NB4 (cell line): Measurements from ENCODE around the gene EHMT1.

ENCODE experiments used
- POLR2A ChIP-seq: IDR thresholded peaks from 2 replicates; pipeline ENCODE4 v1.6.1; 2011; ENCODE audit warnings: mild to moderate bottlenecking; ENCODE audit not compliant: insufficient read length; ENCODE audit errors: extremely low read depth
- TF ChIP-seq, protein P1 (sequence below): IDR thresholded peaks from one replicate; pipeline ENCODE4 v1.5.1; 2012; ENCODE audit warnings: low read depth, low read length

DNA sequence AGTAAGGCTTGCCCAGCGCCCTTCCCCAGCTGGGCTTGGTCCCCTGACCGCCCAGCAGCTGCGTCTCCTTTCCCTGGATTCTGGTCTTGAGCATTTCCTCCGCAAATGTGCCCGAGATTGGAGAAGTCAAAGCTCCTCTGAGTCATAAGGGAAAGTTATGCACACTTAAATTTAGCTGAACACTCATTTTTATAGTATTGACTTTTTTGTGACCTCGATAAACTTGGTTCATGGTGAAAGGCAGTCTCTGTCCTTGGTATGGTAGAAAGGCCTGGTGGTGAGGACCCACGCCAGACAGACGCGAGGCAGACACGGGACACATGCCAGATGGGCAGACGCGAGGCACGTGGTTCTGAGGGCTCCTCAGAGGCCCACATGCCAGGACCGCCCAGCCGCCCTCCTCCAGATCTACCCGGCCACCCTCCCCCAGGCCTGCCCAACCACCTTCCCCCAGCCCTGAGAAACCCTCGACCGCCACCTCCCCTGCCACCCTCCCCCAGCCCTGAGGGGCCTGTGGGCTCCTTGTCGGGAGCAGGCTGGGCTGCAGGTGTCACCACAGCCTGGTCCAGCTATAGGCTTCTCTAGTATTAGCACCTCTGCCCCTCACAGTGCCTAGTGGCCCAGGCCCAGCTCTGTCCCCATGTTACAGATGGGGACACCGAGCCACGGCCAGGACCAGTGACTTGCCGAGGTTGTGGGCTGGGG, 197.9 kb downstream of the EHMT1 start:
- TF ChIP-seq, protein P1, sequence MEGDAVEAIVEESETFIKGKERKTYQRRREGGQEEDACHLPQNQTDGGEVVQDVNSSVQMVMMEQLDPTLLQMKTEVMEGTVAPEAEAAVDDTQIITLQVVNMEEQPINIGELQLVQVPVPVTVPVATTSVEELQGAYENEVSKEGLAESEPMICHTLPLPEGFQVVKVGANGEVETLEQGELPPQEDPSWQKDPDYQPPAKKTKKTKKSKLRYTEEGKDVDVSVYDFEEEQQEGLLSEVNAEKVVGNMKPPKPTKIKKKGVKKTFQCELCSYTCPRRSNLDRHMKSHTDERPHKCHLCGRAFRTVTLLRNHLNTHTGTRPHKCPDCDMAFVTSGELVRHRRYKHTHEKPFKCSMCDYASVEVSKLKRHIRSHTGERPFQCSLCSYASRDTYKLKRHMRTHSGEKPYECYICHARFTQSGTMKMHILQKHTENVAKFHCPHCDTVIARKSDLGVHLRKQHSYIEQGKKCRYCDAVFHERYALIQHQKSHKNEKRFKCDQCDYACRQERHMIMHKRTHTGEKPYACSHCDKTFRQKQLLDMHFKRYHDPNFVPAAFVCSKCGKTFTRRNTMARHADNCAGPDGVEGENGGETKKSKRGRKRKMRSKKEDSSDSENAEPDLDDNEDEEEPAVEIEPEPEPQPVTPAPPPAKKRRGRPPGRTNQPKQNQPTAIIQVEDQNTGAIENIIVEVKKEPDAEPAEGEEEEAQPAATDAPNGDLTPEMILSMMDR = no peak
- no peak for TF ChIP-seq POLR2A
